Liver (tissue), 3 donors: ENCODE results near the gene PNMT.

Experiments
- CTCF ChIP-seq: fragments of 150-350 bp; IDR thresholded peaks from 2 replicates; pipeline ENCODE4 v1.5.1; 2017; ENCODE audit warnings: improper control_type of control experiment, low read depth, low read length; ENCODE audit not compliant: missing input control
- EGR1 ChIP-seq, 2 donors: IDR thresholded peaks; 2 replicates each; pipeline ENCODE4 v1.6.1; 2016 to 2018; ENCODE audit warnings: antibody characterized with exemption in 2 of 2, low read depth in 2 of 2
- FOXA1 ChIP-seq: IDR thresholded peaks from 2 replicates; pipeline ENCODE4 v1.6.1; 2016; ENCODE audit warnings: antibody characterized with exemption
- GABPA ChIP-seq, 2 donors: IDR thresholded peaks in 1 of 2; conservative IDR thresholded peaks in 1 of 2; 2 replicates each; pipeline ENCODE4 v1.6.1; 2016; ENCODE audit warnings: antibody characterized with exemption in 2 of 2, mild to moderate bottlenecking in 1 of 2, moderate library complexity in 1 of 2
- HNF4A ChIP-seq, 2 donors: conservative IDR thresholded peaks; 2 replicates each; pipeline ENCODE4 v1.6.1; 2016; ENCODE audit warnings: antibody characterized with exemption in 2 of 2, mild to moderate bottlenecking in 2 of 2
- MAX ChIP-seq: IDR thresholded peaks from 2 replicates; pipeline ENCODE4 v1.6.1; 2016; ENCODE audit warnings: antibody characterized with exemption
- RAD21 ChIP-seq, 2 donors: IDR thresholded peaks; 2 replicates each; pipeline ENCODE4 v1.6.1; 2016; ENCODE audit warnings: antibody characterized with exemption in 2 of 2, mild to moderate bottlenecking in 2 of 2
- REST ChIP-seq: IDR thresholded peaks from 2 replicates; pipeline ENCODE4 v1.6.1; 2016; ENCODE audit warnings: antibody characterized with exemption, mild to moderate bottlenecking
- RXRA ChIP-seq, 2 donors: IDR thresholded peaks; 2 replicates each; pipeline ENCODE4 v1.6.1; 2017 to 2018; ENCODE audit warnings: antibody characterized with exemption in 2 of 2, mild to moderate bottlenecking in 1 of 2
- SP1 ChIP-seq: IDR thresholded peaks from 2 replicates; pipeline ENCODE4 v1.6.1; 2018; ENCODE audit warnings: antibody characterized with exemption, mild to moderate bottlenecking
- TAF1 ChIP-seq: conservative IDR thresholded peaks from 2 replicates; pipeline ENCODE4 v1.6.1; 2016; ENCODE audit warnings: antibody characterized with exemption, mild to moderate bottlenecking
- YY1 ChIP-seq: IDR thresholded peaks from 2 replicates; pipeline ENCODE4 v1.6.1; 2016; ENCODE audit warnings: antibody characterized with exemption, mild to moderate bottlenecking
- donor health status: healthy.
- donor health status: healthy.

GRCh38 chr17:39697961-39698360 lies 29.7 kb downstream of the PNMT start:
- TF ChIP-seq CTCF: no peak
- no peak for TF ChIP-seq TAF1
- no peak for TF ChIP-seq RAD21 (IDR thresholded peaks at IDR 0.05)
- no peak for TF ChIP-seq REST
- no peak for TF ChIP-seq GABPA (IDR thresholded peaks at IDR 0.05 in 1 of 2, conservative IDR thresholded peaks at IDR 0.05 in 1 of 2)
- TF ChIP-seq HNF4A (conservative IDR thresholded peaks at IDR 0.05): no peak
- no peak for TF ChIP-seq EGR1 (IDR thresholded peaks at IDR 0.05; ENCODE audit: low read depth in 2 of 2)
- no peak for TF ChIP-seq FOXA1
- no peak for TF ChIP-seq MAX
- no peak for TF ChIP-seq SP1
- TF ChIP-seq RXRA (IDR thresholded peaks at IDR 0.05): no peak
- TF ChIP-seq YY1: no peak
